GM19452 (cell line): ENCODE data around the gene SCARB2.
"Not testable (repeated sequence)": the region's sequence is repeated elsewhere in the genome, so short reads cannot be mapped to it uniquely, and the experiment has no call there.

Experiments used
- ATAC-seq: cut with Tn5 transposase; IDR thresholded peaks from one replicate; pipeline ENCODE4 v1.9.1; 2021; ENCODE audit not compliant: unreplicated experiment

The SCARB2 gene, protein sequence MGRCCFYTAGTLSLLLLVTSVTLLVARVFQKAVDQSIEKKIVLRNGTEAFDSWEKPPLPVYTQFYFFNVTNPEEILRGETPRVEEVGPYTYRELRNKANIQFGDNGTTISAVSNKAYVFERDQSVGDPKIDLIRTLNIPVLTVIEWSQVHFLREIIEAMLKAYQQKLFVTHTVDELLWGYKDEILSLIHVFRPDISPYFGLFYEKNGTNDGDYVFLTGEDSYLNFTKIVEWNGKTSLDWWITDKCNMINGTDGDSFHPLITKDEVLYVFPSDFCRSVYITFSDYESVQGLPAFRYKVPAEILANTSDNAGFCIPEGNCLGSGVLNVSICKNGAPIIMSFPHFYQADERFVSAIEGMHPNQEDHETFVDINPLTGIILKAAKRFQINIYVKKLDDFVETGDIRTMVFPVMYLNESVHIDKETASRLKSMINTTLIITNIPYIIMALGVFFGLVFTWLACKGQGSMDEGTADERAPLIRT

DNA sequence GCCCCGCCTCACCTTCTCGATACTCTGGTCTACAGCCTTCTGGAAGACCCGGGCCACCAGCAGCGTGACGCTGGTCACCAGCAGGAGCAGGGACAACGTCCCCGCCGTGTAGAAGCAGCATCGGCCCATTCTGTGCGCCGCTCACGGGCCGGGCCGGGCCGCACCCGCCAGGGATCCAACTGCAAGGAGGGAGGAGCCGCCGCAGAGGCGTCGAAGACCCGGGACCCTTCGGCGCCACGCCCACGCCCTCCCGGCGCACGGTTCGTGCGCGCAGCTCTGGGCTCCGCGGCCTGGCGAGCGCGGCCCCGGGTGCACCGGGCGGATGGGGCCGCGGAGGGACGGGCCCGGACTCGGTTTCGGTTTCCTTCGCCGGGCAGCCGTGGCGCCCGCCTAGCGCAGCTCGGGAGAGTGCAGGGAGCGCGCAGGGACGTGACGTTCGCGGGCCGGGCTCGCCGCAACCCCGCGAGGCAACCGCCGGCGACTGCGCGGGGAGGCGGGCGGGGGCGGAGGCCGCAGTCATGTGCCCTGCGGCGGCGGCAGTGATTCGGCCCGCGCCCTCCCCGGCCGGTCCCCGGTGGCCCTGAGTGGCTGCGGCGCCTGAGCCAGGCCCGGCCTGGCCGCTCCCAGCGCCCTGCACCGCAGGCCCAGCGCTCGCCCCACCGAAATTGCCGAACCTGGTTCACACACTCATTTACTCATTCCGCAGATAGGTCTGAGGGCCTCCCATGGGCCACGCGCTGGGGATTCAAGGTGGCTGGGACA lies at the start of gene SCARB2:
TSS of gene SCARB2 (minus strand) at position 410 of the 762 bp plus-strand sequence. CDS start at position 129, 281 bp downstream.
- peak; percentile 79 for ATAC-seq

DNA sequence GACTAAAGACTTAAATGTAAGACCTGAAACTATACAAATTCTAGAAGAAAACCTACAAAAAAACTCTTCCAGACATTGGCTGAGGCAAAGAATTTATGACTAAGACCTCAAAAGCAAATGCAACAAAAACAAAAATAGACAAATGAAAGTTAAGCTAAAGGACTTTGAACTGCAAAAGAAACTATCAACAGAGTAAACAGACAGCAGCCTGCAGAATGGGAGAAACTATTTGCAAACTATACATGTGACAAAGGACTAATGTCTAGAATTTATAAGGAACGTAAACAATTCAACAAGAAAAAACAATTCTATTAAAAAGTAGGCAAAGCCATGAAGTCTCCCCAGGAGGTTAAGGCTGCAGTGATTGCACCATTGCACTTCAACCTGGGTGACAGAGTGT lies 46.9 kb upstream of the SCARB2 start:
- ATAC-seq: no peak

DNA sequence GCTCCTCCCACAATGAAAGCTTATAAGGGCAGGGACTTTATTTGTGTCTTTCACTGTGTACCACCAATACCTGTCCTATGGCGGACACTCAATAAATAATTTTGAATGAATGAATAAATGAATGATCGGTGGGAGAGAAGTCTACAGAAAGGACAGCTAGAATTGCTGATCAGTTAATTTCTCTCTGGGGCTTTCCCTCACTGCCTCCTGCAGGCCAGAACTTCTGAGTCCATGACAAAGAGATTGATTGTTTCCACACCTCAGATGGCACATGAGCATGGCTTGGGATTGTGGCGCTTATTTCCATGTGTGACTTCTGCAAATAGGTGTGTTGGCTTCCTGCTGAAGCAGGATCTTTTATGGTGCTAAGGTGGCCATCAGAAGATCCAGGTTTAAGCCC lies 44.2 kb upstream of the SCARB2 start:
- ATAC-seq: no peak

- no peak for ATAC-seq
Observed at GRCh38 chr4:76256968-76257367, 43.3 kb upstream of the SCARB2 start.

GRCh38 chr4:76256032-76256431 lies 42.4 kb upstream of the SCARB2 start:
- no peak for ATAC-seq

DNA sequence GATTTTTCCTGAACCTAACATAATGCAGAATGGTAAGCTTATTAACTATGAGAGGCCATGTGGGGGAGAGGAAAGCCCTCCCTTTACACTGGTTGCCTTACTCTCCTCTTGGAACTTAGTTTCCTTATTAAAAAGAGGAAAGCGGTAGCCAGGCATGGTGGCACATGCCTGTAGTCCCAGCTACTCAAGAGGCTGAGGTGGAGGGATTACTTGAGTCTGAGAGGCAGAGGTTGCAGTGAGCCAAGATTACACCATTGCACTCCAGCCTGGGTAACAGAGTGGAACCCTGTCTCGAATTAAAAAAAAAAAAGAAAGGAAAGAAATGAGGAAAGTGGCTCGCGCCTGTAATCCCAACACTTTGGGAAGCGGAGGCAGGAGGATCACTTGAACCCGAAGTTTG lies 39.9 kb upstream of the SCARB2 start:
- ATAC-seq: no peak

GRCh38 chr4:76252271-76252653 lies 38.6 kb upstream of the SCARB2 start:
- no peak for ATAC-seq

GRCh38 chr4:76251441-76252270 lies 38.0 kb upstream of the SCARB2 start, which contains the start of gene FAM47E:
TSS of gene FAM47E (plus strand) at chr4:76251721. CDS start at chr4:76251747, 26 bp downstream.
- no peak for ATAC-seq

DNA sequence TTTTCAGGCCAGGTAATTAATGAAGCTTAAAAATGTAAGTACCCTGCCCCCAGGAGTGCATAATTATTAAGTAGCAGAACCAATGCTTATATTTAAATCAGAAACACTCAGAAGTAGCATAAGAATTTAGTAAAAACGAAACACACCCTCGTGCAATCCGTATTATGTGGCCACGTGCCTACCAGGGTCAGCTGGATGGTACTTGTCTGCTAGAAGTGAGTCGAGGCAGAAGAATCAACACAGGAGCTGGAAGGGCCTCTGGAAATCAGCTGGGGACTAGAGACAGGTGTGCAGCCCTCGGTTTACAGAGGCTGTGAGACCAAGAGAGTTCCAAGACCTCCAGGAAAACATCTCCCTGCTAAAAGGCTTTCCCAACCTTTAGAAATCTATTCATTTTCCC lies 37.3 kb upstream of the SCARB2 start:
- ATAC-seq: no peak

- no peak for ATAC-seq
Observed at GRCh38 chr4:76246852-76247251, 33.2 kb upstream of the SCARB2 start.

DNA sequence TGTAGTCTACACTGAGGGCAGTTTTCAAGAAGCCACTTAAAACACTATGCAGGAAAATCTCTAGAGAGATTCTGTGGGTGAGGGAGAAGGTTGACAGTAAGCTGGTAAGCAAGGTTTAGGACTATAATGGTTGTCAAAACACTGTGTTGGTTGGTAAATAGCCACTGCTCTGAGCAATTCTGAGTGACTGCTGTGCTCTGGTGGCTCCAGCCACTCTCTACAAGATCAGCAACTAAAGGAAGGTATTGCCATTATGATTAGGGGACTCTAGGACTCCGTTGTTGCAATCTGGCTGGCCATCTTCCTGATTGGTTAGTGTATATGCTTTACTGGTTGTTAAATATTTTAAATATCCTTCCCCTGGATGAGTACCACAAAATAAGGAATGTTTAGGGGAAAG lies 32.4 kb upstream of the SCARB2 start:
- ATAC-seq: no peak

- ATAC-seq: not testable (repeated sequence)
Observed at GRCh38 chr4:76243877-76244276, 30.3 kb upstream of the SCARB2 start.

GRCh38 chr4:76240236-76240635 lies 26.6 kb upstream of the SCARB2 start:
- ATAC-seq: no peak

GRCh38 chr4:76238701-76239100 lies 25.1 kb upstream of the SCARB2 start:
- no peak for ATAC-seq

DNA sequence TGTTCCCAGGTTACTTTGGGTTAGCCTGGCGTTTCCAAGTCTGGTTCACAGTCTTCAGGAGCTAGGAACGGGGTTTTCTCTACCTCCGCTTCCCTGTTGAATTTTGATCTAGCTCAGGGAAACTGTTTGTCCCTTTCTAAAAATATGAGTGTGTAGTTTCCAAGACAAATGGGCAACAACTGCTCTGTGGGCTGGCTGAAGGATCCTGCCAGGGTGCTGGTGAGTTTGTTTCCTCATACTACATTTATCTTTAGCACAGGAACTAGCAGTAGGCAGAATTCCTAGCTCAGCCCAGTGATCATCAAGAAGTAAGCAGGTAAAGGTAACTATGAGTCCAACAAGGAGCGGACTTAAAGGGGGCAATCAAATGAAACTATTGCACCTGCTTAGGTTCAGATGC lies 24.6 kb upstream of the SCARB2 start:
- ATAC-seq: no peak

DNA sequence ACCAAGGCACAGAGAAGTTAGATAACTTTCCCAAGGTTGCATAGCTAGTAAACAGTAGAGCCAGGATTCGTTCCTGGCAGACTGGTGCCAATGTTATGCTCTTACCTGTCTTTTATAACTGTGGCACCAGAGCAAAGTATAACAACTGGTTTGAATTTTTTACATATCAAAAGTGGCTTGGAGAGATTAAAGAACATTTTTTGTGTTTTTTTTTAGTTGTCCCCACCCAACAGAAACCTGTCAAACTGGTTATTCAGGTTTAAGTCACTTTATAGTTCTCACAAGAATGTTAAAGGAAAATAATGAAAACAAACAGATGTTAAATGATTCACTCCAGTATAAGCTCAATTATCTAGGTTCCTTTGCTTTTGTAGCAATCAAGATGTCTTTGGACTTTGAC lies 22.3 kb upstream of the SCARB2 start:
- ATAC-seq: no peak

DNA sequence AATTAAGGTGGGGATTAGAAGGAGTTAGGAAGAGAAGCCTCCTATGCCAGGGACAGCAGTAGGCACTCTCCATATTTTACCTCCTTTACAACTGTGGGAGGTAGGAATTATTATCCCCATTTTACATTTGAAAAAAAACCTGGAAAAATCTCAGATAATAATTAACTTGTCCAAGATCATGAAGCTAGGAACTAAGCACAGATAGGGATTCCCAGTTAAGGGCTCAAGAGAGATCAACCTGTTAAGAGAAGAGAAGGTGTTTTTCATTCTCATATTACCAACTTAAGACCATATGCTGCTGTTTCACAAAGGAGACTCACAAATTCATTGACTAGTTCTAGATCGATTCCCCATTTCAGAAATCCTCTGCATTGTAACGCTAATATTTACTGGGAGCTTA lies 21.8 kb upstream of the SCARB2 start:
- no peak for ATAC-seq

GRCh38 chr4:76234679-76235044 lies 21.0 kb upstream of the SCARB2 start:
- ATAC-seq: no peak

DNA sequence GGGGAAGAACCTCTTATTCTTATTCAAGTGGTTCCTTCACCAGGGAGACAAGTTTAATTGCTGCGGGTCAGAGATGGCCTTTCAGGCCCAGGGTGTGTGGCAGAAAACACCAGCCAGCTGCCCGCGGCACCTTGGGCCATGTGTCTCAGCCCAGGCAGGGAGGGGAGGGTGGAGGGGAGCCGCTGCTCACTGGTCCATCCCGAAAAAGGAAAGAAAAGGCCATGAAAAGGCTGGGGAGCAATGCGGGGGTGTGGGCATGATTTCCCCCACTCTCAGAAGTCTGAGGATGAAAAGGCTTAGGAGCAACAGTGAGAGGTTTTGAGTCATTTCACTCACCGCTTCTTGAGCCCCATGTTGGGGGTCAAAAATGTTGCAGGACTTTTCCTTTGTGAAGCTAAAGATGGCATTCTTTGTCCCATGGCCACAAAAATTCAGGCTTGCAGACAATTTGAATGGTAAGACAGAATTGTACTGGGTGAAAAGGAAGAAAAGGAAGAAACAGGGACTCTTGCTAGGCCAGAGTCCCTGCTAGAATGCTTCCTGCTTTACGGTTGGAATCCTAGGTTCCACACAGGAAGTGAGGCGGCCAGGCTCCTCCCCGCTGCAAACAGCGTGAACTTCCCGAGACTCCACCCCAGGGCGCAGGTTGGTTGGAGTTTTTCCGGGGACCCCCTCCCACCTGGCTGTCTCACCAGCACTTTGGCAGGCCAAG lies 20.5 kb upstream of the SCARB2 start:
- ATAC-seq: no peak

- no peak for ATAC-seq
Observed at GRCh38 chr4:76233529-76233928, 19.9 kb upstream of the SCARB2 start.

DNA sequence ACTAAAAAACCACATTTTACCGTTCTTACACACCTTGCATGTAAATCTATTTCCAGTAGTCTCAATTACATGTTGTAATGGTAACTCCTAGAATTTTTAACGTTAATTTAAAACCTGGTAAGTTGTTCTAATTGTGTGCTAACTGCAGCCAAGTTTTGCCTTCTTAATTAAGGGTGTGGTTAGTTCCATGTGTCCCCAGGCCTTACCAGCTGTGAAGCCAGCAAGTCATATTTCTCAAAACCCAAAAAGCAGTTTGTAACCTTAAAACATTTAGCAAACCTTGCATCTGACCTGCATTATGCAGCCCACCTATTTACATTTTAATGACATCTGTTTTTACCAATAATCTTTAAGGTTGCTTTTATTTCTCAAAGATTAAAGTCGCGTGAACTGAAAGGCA lies 19.5 kb upstream of the SCARB2 start:
- no peak for ATAC-seq
